NK-92 treated with Interleukin-12 subunit alpha and Interleukin-12 subunit beta, amount 100 ng/mL, for 24 hours (cell line): ENCODE data around the gene PTEN.

ENCODE experiments used
- DNase-seq: peaks from one replicate; lab custom pipeline; 2025; lab: John Stamatoyannopoulos, UW

The PTEN gene

GRCh38 chr10:87920538-87920937 lies 57.1 kb downstream of the PTEN start:
- no peak for DNase-seq

- DNase-seq = no peak
These were observed 58.7 kb downstream of the PTEN start for GRCh38 chr10:87921931-87922688.

- DNase-seq = no peak
These were observed 59.8 kb downstream of the PTEN start for GRCh38 chr10:87923233-87923632.

GRCh38 chr10:87925570-87925969 lies 62.1 kb downstream of the PTEN start:
- DNase-seq = no peak

- DNase-seq = no peak
These were observed 63.7 kb downstream of the PTEN start for GRCh38 chr10:87927091-87927490.

GRCh38 chr10:87928996-87929395 lies 65.6 kb downstream of the PTEN start:
- no peak for DNase-seq

- DNase-seq = no peak
These were observed 66.7 kb downstream of the PTEN start for GRCh38 chr10:87930141-87930540.

GRCh38 chr10:87930934-87931835 lies 67.8 kb downstream of the PTEN start:
- no peak for DNase-seq

GRCh38 chr10:87931836-87932230 lies 68.4 kb downstream of the PTEN start:
- no peak for DNase-seq

GRCh38 chr10:87935290-87936141 lies 72.1 kb downstream of the PTEN start:
- no peak for DNase-seq

- DNase-seq = no peak
These were observed 76.8 kb downstream of the PTEN start for GRCh38 chr10:87940210-87940609.

- DNase-seq = no peak
These were observed 79.6 kb downstream of the PTEN start for GRCh38 chr10:87942884-87943527.

GRCh38 chr10:87945984-87946383 lies 82.6 kb downstream of the PTEN start:
- DNase-seq = no peak

- DNase-seq = no peak
These were observed 89.2 kb downstream of the PTEN start for GRCh38 chr10:87952612-87953011.

- DNase-seq = no peak
These were observed 92.6 kb downstream of the PTEN start for GRCh38 chr10:87956055-87956454.

GRCh38 chr10:87957702-87958101 lies 94.3 kb downstream of the PTEN start:
- no peak for DNase-seq

GRCh38 chr10:87960230-87960629 lies 96.8 kb downstream of the PTEN start:
- DNase-seq = no peak

GRCh38 chr10:87961314-87961713 lies 97.9 kb downstream of the PTEN start:
- no peak for DNase-seq

- no peak for DNase-seq
These were observed 103.0 kb downstream of the PTEN start for GRCh38 chr10:87966459-87966858.

GRCh38 chr10:87973635-87974034 lies 110.2 kb downstream of the PTEN start:
- no peak for DNase-seq

- DNase-seq = no peak
These were observed 110.7 kb downstream of the PTEN start for GRCh38 chr10:87974130-87974529.

- DNase-seq = no peak
These were observed 111.3 kb downstream of the PTEN start for GRCh38 chr10:87974769-87975168.
